ENCODE measurements around the gene OARD1.
"Not testable (repeated sequence)": the region's sequence is repeated elsewhere in the genome, so short reads cannot be mapped to it uniquely, and the experiment has no call there.

The OARD1 gene

DNA sequence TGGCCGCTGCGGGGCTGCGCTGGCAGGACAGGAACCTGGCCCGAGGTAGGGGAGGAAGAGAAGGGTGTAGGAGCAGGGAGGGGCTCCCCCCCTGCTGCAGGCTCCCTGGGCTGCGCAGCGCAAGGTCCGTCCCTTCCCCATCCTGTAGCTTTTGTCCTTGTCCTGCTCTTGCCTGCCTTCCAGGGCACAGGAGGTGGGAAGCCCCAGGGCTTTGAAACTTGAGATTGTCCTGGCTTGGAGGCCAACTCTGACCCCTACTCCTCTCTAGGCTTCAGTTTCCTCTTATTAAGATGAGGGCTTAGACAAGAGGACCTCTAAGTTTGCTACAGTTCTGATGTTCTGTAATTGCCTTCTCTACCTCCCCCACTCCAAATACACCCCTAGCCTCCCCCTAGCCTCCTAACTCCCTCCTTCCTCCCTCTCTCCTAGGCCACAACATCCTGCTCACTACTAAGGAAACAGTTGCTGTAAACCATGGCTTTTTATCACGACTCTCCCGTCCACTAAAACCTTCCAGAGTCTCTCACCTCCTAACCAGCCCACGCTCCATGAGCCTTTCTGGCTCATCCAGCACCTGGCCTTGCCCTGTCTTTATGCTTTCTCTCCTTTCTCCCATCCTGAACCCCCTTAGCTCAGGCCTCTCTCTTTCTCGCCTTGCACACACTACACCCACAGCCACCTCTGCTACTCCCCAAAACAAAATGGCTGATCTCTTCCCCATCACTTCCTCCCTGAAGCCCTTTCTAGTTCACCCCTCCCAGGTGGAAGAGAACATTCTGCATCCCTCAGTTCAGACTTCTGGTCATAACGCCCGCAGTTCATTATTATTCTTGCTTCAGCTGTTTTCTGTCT lies 43.4 kb downstream of the OARD1 start:
- Mint-ChIP-seq H3K27ac (peak overlapping the region; percentile 57), H3K36me3 (no peaks in the 10 kb centered on the region), H3K9me3 (no peaks in the 10 kb centered on the region), H3K27me3 (no peaks in the 10 kb centered on the region), H3K4me3 (peak overlapping the region; percentile 83), H3K4me1 (peaks cover 22% of the 10 kb centered on the region)
- peak; percentile 51 for ATAC-seq

DNA sequence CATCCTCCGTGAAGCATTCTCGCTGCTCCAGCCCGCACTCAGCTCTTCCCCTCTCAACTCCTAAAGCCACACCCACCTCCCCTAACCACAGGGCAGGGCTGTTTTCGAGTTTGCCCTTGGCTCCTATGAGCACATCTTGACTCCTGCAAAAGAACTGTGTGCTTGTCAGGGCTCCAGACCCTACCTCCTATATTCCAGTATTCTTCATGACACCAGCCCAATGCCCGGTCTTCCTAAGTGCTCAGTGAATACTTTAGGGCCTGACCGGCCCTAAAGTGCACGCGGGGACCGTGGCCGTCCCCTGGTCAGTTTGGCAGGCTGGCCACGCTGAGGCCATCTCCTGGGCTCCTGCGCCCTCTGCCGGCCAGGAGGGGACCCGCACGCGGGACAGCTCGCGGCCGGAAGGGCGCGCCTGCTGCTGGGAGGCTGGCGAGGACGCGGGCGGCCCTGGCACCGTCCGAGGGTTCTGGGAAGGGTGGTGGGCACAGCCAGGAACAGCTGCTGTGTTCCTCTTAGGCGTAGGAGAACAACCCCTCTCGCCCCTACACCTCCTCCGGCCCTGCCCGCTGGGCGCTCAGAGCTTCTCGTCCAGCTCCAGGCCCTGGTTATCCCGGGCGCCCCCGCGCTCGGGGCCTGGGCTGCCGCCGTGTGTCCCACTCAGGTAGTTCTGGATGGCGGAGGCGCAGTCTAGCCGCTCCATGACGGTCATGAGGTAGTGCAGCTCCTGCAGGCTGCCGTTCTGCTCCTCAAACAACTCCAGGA lies 44.2 kb downstream of the OARD1 start:
- Mint-ChIP-seq H3K4me3 (peak overlapping the region; percentile 83), H3K9me3 (no peaks in the 10 kb centered on the region), H3K27me3 (no peaks in the 10 kb centered on the region), H3K4me1 (peaks cover 22% of the 10 kb centered on the region), H3K36me3 (no peaks in the 10 kb centered on the region), H3K27ac (peak overlapping the region; percentile 57)
- ATAC-seq: peak; percentile 92

DNA sequence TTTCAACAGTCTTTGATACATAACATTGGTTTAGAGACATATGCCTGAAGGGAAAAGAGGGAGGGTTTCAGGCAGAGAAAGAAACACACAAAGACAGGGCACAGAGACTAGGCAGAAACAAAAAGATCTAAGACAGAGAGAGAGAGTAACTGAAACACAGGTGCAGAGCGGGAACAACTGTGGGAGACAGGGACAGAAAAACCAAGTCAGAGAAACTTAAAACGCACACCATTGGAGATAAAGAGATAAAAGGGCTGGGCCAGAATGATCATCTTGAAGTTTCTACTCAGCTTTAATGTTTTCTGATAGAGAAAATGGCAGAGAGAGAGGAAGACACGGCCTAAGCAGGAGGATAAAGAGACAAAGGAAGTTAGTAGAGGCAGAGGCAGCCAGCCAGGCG lies 44.9 kb downstream of the OARD1 start:
- Mint-ChIP-seq H3K4me3 (peak overlapping the region; percentile 83), H3K4me1 (peaks cover 22% of the 10 kb centered on the region), H3K9me3 (no peaks in the 10 kb centered on the region), H3K36me3 (no peaks in the 10 kb centered on the region), H3K27me3 (no peaks in the 10 kb centered on the region), H3K27ac (peak overlapping the region; percentile 57)
- ATAC-seq: no peak

DNA sequence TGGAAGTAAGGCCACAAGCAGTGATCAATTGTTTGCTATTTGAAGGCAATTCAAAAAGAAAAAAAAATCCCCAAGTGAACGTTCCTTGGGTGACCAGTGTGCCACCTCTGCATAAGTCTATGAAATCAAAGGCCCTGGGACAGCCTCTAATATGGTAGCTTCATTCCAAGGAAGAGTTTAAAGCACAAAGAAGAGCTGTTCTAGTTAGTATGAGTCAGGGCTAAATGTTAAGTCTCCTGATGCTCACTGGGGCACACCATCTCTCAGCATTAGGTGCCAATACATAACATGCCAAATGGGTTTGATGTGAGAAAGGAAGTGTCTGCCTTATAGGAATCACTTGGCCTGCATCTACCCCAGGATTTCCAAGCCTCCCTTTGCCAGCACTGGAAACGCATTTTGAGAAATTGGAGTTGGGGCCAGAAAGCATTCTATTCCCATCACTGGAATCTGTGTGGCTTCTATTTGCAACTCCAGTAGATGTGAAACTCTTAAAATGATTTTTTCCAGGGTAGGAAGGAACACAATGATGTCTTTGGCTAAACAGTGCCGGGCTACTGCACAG lies 46.1 kb downstream of the OARD1 start:
- no peak for ATAC-seq
- no peaks in the 10 kb centered on the region for H3K9me3 Mint-ChIP-seq
- H3K4me3 Mint-ChIP-seq: no peak overlapping the region
- H3K4me1 Mint-ChIP-seq: peaks cover 22% of the 10 kb centered on the region
- no peaks in the 10 kb centered on the region for H3K27me3 Mint-ChIP-seq
- H3K36me3 Mint-ChIP-seq: no peaks in the 10 kb centered on the region
- no peak overlapping the region for H3K27ac Mint-ChIP-seq

DNA sequence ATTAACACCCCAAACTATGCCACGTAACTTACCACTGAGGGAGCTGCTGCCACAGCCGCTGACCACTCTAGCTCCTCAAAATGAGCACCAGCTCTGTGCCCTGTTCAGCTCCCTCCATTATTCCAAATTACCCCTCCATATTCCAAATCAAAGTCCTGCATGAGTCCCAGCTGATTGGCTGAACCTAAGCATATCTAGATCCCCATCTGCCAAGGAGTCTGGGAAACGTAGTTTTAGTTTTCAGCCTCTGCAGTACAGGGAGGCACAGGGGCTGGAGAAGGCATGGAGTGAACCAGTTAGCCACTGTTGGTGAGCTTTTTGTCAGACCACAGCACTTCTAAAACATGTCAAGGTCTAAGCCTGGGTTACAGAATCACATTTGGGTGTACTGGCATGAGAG lies 49.0 kb downstream of the OARD1 start:
- Mint-ChIP-seq H3K9me3 (peaks cover 3% of the 10 kb centered on the region), H3K36me3 (peaks cover 15% of the 10 kb centered on the region), H3K27ac (no peak overlapping the region), H3K4me1 (peaks cover 13% of the 10 kb centered on the region), H3K27me3 (peaks cover 10% of the 10 kb centered on the region), H3K4me3 (no peak overlapping the region)
- no peak for ATAC-seq

DNA sequence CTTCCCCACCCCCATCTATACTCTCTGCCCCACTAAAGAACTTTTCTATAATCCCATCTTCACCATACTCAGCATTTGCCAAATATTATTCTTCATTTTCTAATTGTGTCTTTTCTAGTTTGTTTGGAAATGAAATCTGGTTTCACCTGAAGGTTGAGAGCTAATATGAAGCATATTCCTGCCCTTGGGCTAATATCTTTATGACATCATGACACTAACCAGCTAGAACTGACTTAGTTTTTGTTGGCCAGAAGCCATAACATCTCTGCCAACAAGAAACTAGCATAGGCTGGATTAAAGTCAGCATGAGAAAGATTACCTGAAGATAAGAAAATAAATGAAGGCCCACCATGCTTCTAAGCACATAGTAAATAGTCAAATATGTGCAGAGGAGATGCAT lies 49.9 kb downstream of the OARD1 start:
- Mint-ChIP-seq H3K27ac (no peak overlapping the region), H3K4me1 (peaks cover 5% of the 10 kb centered on the region), H3K27me3 (peaks cover 16% of the 10 kb centered on the region), H3K9me3 (peaks cover 3% of the 10 kb centered on the region), H3K36me3 (peaks cover 17% of the 10 kb centered on the region), H3K4me3 (no peak overlapping the region)
- no peak for ATAC-seq

DNA sequence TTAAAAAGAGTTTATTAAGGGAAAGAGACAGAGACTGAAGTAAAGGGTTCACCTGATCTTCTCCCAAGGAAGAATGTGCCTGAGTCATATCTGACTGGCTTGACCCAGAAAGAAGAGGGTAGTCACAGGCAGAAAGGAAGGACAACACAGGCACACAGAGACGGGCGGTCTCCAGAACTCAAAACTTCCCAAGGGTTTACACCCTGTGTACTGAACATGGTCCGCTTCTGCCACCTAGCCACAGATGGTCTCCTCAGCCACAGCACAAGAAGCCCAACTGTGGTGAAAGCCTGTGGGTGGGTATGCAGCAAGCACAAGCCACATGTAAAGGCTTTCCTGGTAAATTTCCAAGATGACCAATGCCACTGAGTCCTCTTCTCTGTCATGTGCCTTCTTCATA lies 50.3 kb downstream of the OARD1 start:
- no peak overlapping the region for H3K27ac Mint-ChIP-seq
- H3K9me3 Mint-ChIP-seq: peaks cover 3% of the 10 kb centered on the region
- peaks cover 17% of the 10 kb centered on the region for H3K36me3 Mint-ChIP-seq
- H3K4me3 Mint-ChIP-seq: no peak overlapping the region
- no peak for ATAC-seq
- H3K27me3 Mint-ChIP-seq: peaks cover 16% of the 10 kb centered on the region
- H3K4me1 Mint-ChIP-seq: no peaks in the 10 kb centered on the region

DNA sequence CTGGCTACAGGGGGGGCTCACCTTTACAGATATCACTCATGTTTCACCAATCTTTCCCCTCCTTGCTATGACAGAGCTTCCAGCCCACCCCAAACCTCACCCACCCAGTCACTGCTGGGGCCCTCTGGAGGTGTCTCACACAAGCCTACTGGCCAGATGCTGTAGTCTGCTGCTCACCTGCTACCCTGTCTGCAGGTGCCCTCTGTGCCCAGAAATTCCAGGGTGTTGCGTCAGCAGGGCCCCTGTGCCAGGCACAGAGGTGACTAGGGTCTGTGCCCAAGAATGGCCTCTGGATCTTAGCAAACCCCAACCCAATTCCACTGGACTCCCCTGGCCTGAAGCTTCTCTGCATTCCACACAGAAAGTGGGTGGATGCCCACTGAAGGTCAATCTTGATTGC lies 54.5 kb downstream of the OARD1 start:
- no peak for ATAC-seq
- no peak overlapping the region for H3K4me3 Mint-ChIP-seq
- no peaks in the 10 kb centered on the region for H3K4me1 Mint-ChIP-seq
- peaks cover 22% of the 10 kb centered on the region for H3K27me3 Mint-ChIP-seq
- peaks cover 3% of the 10 kb centered on the region for H3K9me3 Mint-ChIP-seq
- H3K36me3 Mint-ChIP-seq: peaks cover 17% of the 10 kb centered on the region
- H3K27ac Mint-ChIP-seq: no peak overlapping the region

DNA sequence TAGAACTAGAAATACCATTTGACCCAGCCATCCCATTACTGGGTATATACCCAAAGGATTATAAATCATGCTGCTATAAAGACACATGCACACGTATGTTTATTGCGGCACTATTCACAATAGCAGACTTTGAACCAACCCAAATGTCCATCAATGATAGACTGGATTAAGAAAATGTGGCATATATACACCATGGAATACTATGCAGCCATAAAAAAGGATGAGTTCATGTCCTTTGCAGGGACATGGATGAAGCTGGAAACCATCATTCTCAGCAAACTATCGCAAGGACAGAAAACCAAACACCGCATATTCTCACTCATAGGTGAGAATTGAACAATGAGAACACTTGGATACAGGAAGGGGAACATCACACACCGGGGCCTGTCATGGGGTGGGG lies 56.3 kb downstream of the OARD1 start:
- peaks cover 24% of the 10 kb centered on the region for H3K27me3 Mint-ChIP-seq
- not testable (repeated sequence) for H3K4me3 Mint-ChIP-seq, H3K27ac Mint-ChIP-seq, H3K4me1 Mint-ChIP-seq, ATAC-seq, H3K9me3 Mint-ChIP-seq
- peaks cover 17% of the 10 kb centered on the region for H3K36me3 Mint-ChIP-seq

DNA sequence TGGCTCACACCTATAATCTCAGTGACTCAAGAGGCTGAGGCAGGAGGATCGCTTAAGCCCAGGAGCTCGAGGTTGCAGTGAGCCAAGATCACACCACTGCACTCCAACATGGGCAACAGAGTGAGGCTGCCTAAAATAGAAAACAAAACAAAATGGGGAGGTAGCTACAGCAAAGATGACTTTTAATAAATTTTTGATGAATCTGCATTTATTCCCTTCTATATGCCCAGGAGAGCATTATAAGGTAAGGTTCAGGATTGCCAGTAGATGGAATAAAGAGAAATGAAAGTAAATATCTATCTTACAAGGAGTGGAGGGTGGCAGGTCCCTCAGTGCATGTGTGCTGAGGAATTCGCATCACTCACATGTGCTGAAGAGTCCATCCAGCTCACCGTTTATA lies 57.4 kb downstream of the OARD1 start:
- no peaks in the 10 kb centered on the region for H3K4me1 Mint-ChIP-seq
- H3K27me3 Mint-ChIP-seq: peaks cover 24% of the 10 kb centered on the region
- H3K4me3 Mint-ChIP-seq: no peak overlapping the region
- H3K27ac Mint-ChIP-seq: no peak overlapping the region
- ATAC-seq: no peak
- H3K9me3 Mint-ChIP-seq: peaks cover 3% of the 10 kb centered on the region
- peaks cover 10% of the 10 kb centered on the region for H3K36me3 Mint-ChIP-seq

Data from stimulated activated memory B cell treated with anti-CD40 and anti-IgM and Interleukin-4, amounts not matched to agents 10 μg/mL and 1 μg/mL and 100 μg/mL, for 72 hours (primary cell).